Measurements from ENCODE around the gene HOXA5. TPM values are rescaled to one million over a fixed set of nuclear protein-coding genes. Genes with fewer than 3 reads are reported as not detected.

Gene HOXA5
- total RNA-seq, 1 donor from 2014 or later, result not detected

GRCh38 chr7:27103489-27104226 is 39.8 kb downstream of the HOXA5 start:
- DNase-seq (ENCODE audit: low read depth) (no peak), FAIRE-seq (no peak)
- TF ChIP-seq CTCF (IDR thresholded peaks at IDR 0.05; ENCODE audit: insufficient read depth, low read length, severe bottlenecking), result no peak

GRCh38 chr7:27102581-27103442 is 40.7 kb downstream of the HOXA5 start, which contains the start of gene HOXA2:
Gene HOXA2 (minus strand): TSS chr7:27102683. CDS start chr7:27102500, 183 bp downstream.
- peaks cover 64% of the 10 kb centered on the region for H3K27me3 ChIP-seq (ENCODE audit: control insufficient read depth, insufficient read depth, low read length)
- TF ChIP-seq CTCF (IDR thresholded peaks at IDR 0.05; ENCODE audit: insufficient read depth, low read length, severe bottlenecking), result no peak
- DNase-seq (ENCODE audit: low read depth) (no peak), FAIRE-seq (no peak)
- no peak within 1 kb of the TSS for H3K4me3 ChIP-seq (ENCODE audit: low read depth, low read length)
- H3K36me3 ChIP-seq (ENCODE audit: control insufficient read depth, insufficient read depth, low read length), result no peaks in the 10 kb centered on the region

More at GRCh38 chr7:27103489-27104226, 39.8 kb downstream of the HOXA5 start:
- H3K27me3 ChIP-seq (ENCODE audit: control insufficient read depth, insufficient read depth, low read length), result peaks cover 64% of the 10 kb centered on the region
- no peaks in the 10 kb centered on the region for H3K36me3 ChIP-seq (ENCODE audit: control insufficient read depth, insufficient read depth, low read length)
- H3K4me3 ChIP-seq (ENCODE audit: low read depth, low read length), result no peak overlapping the region

GRCh38 chr7:27101957-27102580 is 41.4 kb downstream of the HOXA5 start:
- no peak for FAIRE-seq
- H3K36me3 ChIP-seq (ENCODE audit: control insufficient read depth, insufficient read depth, low read length), result no peaks in the 10 kb centered on the region
- no peak for TF ChIP-seq CTCF (IDR thresholded peaks at IDR 0.05; ENCODE audit: insufficient read depth, low read length, severe bottlenecking)
- peaks cover 61% of the 10 kb centered on the region for H3K27me3 ChIP-seq (ENCODE audit: control insufficient read depth, insufficient read depth, low read length)
- no peak overlapping the region for H3K4me3 ChIP-seq (ENCODE audit: low read depth, low read length)
- no peak for DNase-seq (ENCODE audit: low read depth)

- DNase-seq (ENCODE audit: low read depth) (no peak), FAIRE-seq (no peak)
- no peaks in the 10 kb centered on the region for H3K36me3 ChIP-seq (ENCODE audit: control insufficient read depth, insufficient read depth, low read length)
- no peak for TF ChIP-seq CTCF (IDR thresholded peaks at IDR 0.05; ENCODE audit: insufficient read depth, low read length, severe bottlenecking)
- peaks cover 57% of the 10 kb centered on the region for H3K27me3 ChIP-seq (ENCODE audit: control insufficient read depth, insufficient read depth, low read length)
- H3K4me3 ChIP-seq (ENCODE audit: low read depth, low read length), result no peak overlapping the region
These were observed 42.1 kb downstream of the HOXA5 start for GRCh38 chr7:27101171-27101956.

GRCh38 chr7:27100694-27101170 is 42.7 kb downstream of the HOXA5 start:
- no peak for DNase-seq (ENCODE audit: low read depth)
- no peak for FAIRE-seq
- TF ChIP-seq CTCF (IDR thresholded peaks at IDR 0.05; ENCODE audit: insufficient read depth, low read length, severe bottlenecking), result no peak
- peaks cover 51% of the 10 kb centered on the region for H3K27me3 ChIP-seq (ENCODE audit: control insufficient read depth, insufficient read depth, low read length)
- H3K36me3 ChIP-seq (ENCODE audit: control insufficient read depth, insufficient read depth, low read length), result no peaks in the 10 kb centered on the region
- H3K4me3 ChIP-seq (ENCODE audit: low read depth, low read length), result no peak overlapping the region
